Thymus (tissue), 11 donors: ENCODE data around the gene TATDN2. TPM values are rescaled to one million over a fixed set of nuclear protein-coding genes. Genes with fewer than 3 reads are reported as not detected.

Experiments
- DNase-seq, 9 donors: peaks; one replicate each; pipeline ENCODE4 v3.0.0-alpha.2; 2013; ENCODE audit warnings: low spot score in 9 of 9, low read depth in 6 of 9, missing footprints in 1 of 9
- H3K27ac ChIP-seq, 2 donors: one replicate each; pipeline ENCODE4 v1.5.1; 2013; ENCODE audit warnings: control low read depth in 1 of 2, low read depth in 1 of 2, low read length in 1 of 2, mild to moderate bottlenecking in 1 of 2, moderate library complexity in 1 of 2
- H3K27me3 ChIP-seq, 2 donors: one replicate each; pipeline ENCODE4 v1.5.1; 2013; ENCODE audit warnings: low read length in 1 of 2; ENCODE audit not compliant: control insufficient read depth in 2 of 2, insufficient read depth in 1 of 2
- H3K36me3 ChIP-seq, 2 donors: one replicate each; pipeline ENCODE4 v1.5.1; 2013; ENCODE audit warnings: low read length in 1 of 2, mild to moderate bottlenecking in 1 of 2, moderate library complexity in 1 of 2; ENCODE audit not compliant: control insufficient read depth in 2 of 2, insufficient read depth in 2 of 2
- H3K4me1 ChIP-seq, 2 donors: one replicate each; pipeline ENCODE4 v1.5.1; 2013; ENCODE audit warnings: low read length in 2 of 2; ENCODE audit not compliant: control insufficient read depth in 2 of 2, insufficient read depth in 2 of 2
- H3K4me3 ChIP-seq, 2 donors: one replicate each; pipeline ENCODE4 v1.5.1; 2013; ENCODE audit warnings: low read length in 2 of 2, control low read depth in 1 of 2, mild to moderate bottlenecking in 1 of 2
- H3K9me3 ChIP-seq, 2 donors: one replicate each; pipeline ENCODE4 v1.5.1; 2013; ENCODE audit warnings: low read length in 1 of 2, mild to moderate bottlenecking in 1 of 2; ENCODE audit not compliant: control insufficient read depth in 2 of 2, insufficient read depth in 1 of 2
- WGBS: extraction: QIAGEN DNeasy Blood & Tissue Kit; methylation state at CpG from one replicate; pipeline ENCODE4 v1.1.7; 2013; 5-methylcytosine and 5-hydroxymethylcytosine counted together
- polyA plus RNA-seq: library from polyadenylated mRNA; stranded (reverse); fragments of 200-250 nt; gene quantifications from one replicate; pipeline ENCODE4 v1.2.3, GENCODE V29; 2013
- total RNA-seq: library from RNA; stranded (reverse); fragments of 120-200 nt; gene quantifications from one replicate; pipeline ENCODE4 v1.2.4, GENCODE V29; 2013
- donor health status: healthy.

TATDN2 gene
- total and polyA plus RNA-seq, 2 donors = 19.2 to 24.4 TPM

DNA sequence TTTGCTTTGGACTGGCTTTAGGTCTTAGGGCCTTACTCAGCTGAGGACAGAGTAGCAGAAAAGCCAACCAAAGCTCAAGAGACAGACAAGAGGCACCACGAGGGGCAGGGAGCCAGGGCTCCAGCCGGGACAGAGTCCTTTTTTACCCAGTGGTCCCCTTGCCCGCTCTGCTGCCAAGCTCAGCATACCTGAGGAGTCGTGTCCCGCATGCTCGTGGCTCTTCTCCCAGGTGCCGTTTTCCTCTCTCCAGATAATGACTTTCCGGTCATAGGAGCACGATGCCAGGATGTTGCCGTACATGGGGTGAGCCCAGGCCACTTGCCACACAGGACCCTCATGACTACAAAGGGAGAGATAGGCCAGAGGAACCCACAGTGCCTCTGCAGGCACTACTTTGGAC is 64.1 kb downstream of the TATDN2 start:
- Histone ChIP-seq H3K4me3 (no peak overlapping the region), H3K9me3 (no peaks in the 10 kb centered on the region), H3K4me1 (no peaks in the 10 kb centered on the region), H3K27me3 (no peaks in the 10 kb centered on the region), H3K27ac (no peak overlapping the region), H3K36me3 (peaks cover 62 to 85% of the 10 kb centered on the region in 2 donors)
- DNase-seq = no peak
- 98% methylated on average over 10 of the region's 10 CpGs for whole genome bisulfite sequencing

DNA sequence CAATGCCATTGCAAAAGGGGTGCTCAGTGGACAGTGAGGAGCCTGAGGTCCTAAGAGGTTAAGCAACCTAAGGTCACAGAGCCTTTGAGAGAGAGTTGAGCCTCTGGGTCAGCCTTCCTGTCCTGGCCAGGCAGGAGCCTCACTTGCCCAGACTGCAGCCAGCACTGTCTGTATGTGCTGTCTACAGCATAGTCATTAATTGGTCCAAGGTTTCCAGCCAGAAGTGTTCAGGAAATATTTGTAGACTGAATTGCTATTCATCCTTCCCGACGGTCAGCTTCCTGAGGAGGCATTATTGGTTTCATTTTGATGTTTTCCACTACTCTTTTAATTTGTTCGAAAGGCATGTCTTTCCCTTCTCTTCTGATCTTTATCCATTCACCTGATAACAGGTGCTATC is 64.6 kb downstream of the TATDN2 start:
- WGBS = 93% methylated on average over 3 of the region's 3 CpGs
- peaks cover 67 to 86% of the 10 kb centered on the region in 2 donors for H3K36me3 ChIP-seq
- no peak for DNase-seq
- no peaks in the 10 kb centered on the region for H3K4me1 ChIP-seq
- no peaks in the 10 kb centered on the region for H3K27me3 ChIP-seq
- no peak overlapping the region for H3K4me3 ChIP-seq
- no peak overlapping the region for H3K27ac ChIP-seq
- H3K9me3 ChIP-seq = no peaks in the 10 kb centered on the region

DNA sequence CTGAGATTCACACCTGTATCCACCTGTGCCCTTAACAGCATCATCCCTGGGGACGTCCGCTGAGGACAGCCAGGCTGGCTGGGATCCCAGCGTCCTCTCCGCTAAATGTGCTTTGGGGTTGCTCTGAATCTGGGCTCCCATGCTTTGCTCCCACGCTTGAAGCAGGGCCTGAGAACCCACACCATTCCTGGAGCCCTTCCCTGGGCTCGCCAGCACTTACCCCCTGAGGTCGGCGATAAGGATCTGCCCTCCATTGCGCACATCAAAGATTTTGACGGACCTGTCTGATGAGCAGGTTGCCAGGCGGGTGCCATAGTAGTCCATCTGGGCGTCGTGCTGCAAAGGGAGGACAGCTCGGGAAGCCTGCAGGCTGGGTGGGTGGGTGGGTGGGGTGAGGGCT is 66.8 kb downstream of the TATDN2 start:
- Histone ChIP-seq H3K4me1 (peaks cover 7% of the 10 kb centered on the region in 2 donors), H3K36me3 (peaks cover 71 to 77% of the 10 kb centered on the region in 2 donors), H3K27me3 (no peaks in the 10 kb centered on the region), H3K9me3 (no peaks in the 10 kb centered on the region), H3K27ac (no peak overlapping the region), H3K4me3 (no peak overlapping the region)
- 98% methylated on average over 14 of the region's 14 CpGs for WGBS
- DNase-seq = no peak

DNA sequence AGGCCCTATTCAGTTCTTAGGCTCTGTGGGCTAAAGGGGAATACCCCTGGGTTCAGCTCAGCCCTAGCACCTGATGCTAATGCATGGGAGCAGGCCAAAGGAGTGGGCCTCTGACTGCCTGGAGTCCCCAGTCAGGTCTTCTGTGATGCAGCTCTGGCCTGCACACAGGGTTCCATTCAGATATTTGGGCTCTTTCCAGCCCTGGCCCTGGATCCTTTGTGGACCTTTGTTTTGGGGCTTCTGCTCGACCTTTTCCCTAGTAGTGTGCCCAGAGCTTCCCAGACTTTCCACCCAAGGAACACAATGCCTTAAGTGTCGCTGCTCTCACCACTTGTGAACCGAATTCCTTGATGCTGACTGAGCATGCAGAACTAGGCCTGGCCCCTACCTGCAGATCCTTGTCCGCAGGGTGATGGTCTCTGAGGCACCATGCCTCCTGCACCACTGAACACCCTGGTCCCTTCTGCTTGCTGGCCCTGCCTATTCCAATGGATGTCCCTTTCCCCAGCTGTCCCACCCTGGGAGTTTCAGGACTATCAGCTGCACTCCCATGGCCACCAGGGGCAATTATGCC is 67.6 kb downstream of the TATDN2 start:
- no peaks in the 10 kb centered on the region for H3K27me3 ChIP-seq
- DNase-seq = no peak
- H3K4me3 ChIP-seq = no peak overlapping the region
- 99% methylated on average over 4 of the region's 4 CpGs for WGBS
- H3K4me1 ChIP-seq = peaks cover 9 to 10% of the 10 kb centered on the region in 2 donors
- H3K9me3 ChIP-seq = no peaks in the 10 kb centered on the region
- peaks cover 70 to 71% of the 10 kb centered on the region in 2 donors for H3K36me3 ChIP-seq
- no peak overlapping the region for H3K27ac ChIP-seq

DNA sequence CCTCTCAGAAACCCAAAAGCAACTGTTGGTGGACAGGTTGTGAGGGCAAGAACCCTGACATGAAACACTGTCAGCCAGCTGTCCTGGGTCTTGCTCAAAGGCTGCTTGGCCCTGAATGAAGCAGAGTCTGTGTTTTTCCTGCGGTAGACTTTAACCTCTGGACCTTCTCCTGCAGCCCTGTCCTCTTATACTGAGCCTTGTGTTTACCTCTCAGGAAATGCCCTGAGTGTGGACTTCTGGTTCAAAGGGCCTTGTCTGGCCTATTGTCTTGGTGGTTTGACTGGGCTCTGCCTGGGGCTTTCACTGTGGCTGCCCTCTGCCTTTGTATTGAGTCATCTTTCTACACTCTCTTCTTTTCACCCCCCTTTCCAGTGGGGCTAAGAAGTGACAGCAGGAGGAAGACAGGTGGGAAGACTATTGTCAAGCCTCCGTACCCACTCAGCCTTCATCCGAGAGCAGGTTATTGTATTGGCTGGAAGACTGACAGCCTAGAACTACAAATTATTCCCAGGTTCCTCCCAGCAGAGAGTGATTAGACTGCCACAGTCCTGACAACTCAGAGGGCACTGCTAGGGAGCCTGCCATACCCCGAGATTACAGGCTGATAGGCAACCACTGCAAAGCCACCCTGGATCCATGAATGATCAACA is 69.2 kb downstream of the TATDN2 start:
- no peaks in the 10 kb centered on the region for H3K9me3 ChIP-seq
- H3K4me3 ChIP-seq = no peak overlapping the region
- peaks cover 9 to 19% of the 10 kb centered on the region in 2 donors for H3K4me1 ChIP-seq
- H3K27me3 ChIP-seq = no peaks in the 10 kb centered on the region
- 98% methylated on average over 4 of the region's 4 CpGs for WGBS
- no peak for DNase-seq
- no peak overlapping the region for H3K27ac ChIP-seq
- peaks cover 54 to 55% of the 10 kb centered on the region in 2 donors for H3K36me3 ChIP-seq

DNA sequence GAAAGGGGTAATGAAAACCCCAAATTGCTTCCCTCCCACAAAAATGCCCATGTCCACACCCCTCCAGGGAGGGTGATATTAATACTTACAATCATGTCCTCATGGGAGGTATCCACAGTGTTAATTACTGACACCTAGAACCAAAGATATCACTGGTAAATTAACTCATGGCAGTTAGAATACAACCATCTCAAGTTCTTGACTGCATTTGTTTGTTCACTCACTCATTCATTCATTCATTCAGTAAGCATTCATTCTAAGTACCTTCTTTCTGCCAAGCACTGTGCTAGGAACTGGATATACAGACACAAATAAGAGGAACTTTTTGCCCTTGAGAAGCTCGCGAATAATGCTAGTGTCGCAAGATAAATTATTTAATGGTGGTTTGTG is 69.7 kb downstream of the TATDN2 start:
- Histone ChIP-seq H3K27ac (no peak overlapping the region), H3K4me1 (peaks cover 9 to 19% of the 10 kb centered on the region in 2 donors), H3K9me3 (no peaks in the 10 kb centered on the region), H3K27me3 (no peaks in the 10 kb centered on the region), H3K4me3 (no peak overlapping the region), H3K36me3 (peaks cover 49 to 50% of the 10 kb centered on the region in 2 donors)
- WGBS = over 99% methylated on average over 3 of the region's 3 CpGs
- DNase-seq = no peak

DNA sequence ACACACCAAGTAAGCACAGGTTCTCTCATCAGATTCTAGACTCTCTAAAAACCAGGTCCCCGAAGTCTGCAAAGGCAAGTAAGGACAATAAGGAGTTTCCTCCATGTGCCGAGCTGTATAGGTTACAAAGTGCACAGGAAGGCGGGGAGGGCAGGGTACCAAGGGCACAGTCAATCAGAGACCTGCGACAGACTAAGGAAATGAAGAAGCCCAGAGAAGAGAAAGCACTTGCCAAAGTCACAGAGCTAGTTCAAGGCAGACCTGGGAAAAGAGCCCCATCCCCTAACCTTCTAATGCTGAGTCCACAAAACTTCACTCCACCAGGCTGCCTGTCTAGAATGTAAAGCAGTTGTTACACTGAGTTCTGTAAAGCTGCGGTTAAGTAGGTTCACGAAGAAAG is 71.0 kb downstream of the TATDN2 start:
- Histone ChIP-seq H3K36me3 (peaks cover 37 to 38% of the 10 kb centered on the region in 2 donors), H3K4me1 (peaks cover 9 to 19% of the 10 kb centered on the region in 2 donors), H3K27ac (no peak overlapping the region), H3K27me3 (no peaks in the 10 kb centered on the region), H3K4me3 (no peak overlapping the region), H3K9me3 (no peaks in the 10 kb centered on the region)
- DNase-seq = no peak
- WGBS = 94% methylated on average over 6 of the region's 6 CpGs

DNA sequence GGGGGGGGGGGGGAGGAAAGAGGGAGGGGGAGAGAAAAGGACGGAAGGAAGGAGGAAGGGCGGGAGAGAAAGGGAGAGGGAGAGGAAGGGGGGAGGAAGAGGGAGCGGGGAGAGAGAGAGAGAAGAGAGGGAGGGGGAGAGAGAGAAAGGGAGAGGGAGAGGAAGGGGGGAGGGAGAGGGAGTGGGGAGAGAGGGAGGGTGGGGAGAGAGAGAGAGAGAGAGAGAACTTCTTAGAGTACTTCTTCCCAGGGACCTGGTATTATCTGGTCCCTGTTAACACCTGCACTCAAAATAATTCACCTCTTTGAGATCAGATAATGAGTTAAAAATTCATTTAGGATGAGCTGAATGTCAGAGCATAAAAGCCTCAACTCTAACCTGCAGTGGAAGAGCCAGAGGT is 71.5 kb downstream of the TATDN2 start:
- 46% methylated on average over 3 of the region's 3 CpGs for WGBS
- peak overlapping the region in 1 of 2 donors; percentile 27 for H3K27ac ChIP-seq
- H3K4me3 ChIP-seq = peak overlapping the region; percentile 80 to 91
- peaks cover 9 to 19% of the 10 kb centered on the region in 2 donors for H3K4me1 ChIP-seq
- no peak for DNase-seq
- H3K9me3 ChIP-seq = no peaks in the 10 kb centered on the region
- H3K36me3 ChIP-seq = peaks cover 33 to 34% of the 10 kb centered on the region in 2 donors
- no peaks in the 10 kb centered on the region for H3K27me3 ChIP-seq

DNA sequence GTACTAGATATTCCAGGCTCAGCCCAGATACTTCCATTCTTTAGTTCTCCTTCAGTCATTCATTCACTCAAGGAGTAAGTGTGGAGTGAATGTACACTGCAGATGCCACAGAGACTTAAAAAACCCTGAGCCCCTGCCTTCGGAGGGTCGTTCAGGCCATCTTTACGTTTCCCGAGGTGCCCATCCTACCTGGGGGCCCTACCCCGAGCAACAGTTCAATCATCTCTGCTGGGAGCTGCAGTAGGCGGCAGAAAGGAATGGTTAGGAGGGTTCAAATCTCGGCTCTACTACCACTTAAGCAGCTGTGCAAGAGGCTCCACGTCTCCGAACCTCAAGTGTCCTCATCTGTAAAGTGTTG is 72.0 kb downstream of the TATDN2 start:
- Histone ChIP-seq H3K27ac (peak overlapping the region in 1 of 2 donors; percentile 27), H3K4me1 (peaks cover 9 to 19% of the 10 kb centered on the region in 2 donors), H3K9me3 (no peaks in the 10 kb centered on the region), H3K4me3 (peak overlapping the region; percentile 80 to 91), H3K27me3 (no peaks in the 10 kb centered on the region), H3K36me3 (peaks cover 28 to 29% of the 10 kb centered on the region in 2 donors)
- under 1% methylated on average over 9 of the region's 9 CpGs for WGBS
- peak in 2 of 9 donors; percentile 9 to 10 for DNase-seq
